ENCODE results near the gene PEX10.
"Not testable (repeated sequence)": the region's sequence is repeated elsewhere in the genome, so short reads cannot be mapped to it uniquely, and the experiment has no call there.

PEX10 gene

DNA sequence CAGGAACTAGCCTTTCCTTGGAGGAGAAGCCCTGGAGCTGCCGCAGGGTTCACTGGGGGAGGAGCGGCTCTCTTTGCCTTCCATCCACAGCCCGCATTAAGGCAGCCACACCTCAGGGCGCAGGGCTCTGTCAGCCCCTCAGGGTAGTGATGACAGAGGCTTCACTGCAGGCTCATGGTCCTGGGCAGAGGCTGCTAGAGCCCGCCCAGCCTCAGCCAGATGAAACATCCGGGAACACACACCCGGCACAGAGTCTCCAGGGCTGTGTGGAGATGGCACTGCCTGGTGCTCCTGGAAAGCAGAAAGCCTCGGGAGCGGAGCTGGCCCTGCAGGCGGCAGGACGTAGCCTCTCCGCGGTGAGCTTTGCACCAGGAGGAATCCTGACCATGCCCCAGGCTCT is 29.4 kb upstream of the PEX10 start:
- H3K36me3 ChIP-seq (ENCODE audit: insufficient read depth, low read length), result no peaks in the 10 kb centered on the region
- no peaks in the 10 kb centered on the region for H3K79me2 ChIP-seq (ENCODE audit: insufficient read depth, low read length)
- TF ChIP-seq, protein P1, sequence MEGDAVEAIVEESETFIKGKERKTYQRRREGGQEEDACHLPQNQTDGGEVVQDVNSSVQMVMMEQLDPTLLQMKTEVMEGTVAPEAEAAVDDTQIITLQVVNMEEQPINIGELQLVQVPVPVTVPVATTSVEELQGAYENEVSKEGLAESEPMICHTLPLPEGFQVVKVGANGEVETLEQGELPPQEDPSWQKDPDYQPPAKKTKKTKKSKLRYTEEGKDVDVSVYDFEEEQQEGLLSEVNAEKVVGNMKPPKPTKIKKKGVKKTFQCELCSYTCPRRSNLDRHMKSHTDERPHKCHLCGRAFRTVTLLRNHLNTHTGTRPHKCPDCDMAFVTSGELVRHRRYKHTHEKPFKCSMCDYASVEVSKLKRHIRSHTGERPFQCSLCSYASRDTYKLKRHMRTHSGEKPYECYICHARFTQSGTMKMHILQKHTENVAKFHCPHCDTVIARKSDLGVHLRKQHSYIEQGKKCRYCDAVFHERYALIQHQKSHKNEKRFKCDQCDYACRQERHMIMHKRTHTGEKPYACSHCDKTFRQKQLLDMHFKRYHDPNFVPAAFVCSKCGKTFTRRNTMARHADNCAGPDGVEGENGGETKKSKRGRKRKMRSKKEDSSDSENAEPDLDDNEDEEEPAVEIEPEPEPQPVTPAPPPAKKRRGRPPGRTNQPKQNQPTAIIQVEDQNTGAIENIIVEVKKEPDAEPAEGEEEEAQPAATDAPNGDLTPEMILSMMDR (conservative IDR thresholded peaks at IDR 0.05; ENCODE audit: low read length), result no peak
- no peak for TF ChIP-seq EZH2phosphoT487 (IDR thresholded peaks at IDR 0.05; ENCODE audit: borderline replicate concordance)
- H3K4me3 ChIP-seq (ENCODE audit: low read length, poor library complexity, severe bottlenecking), result no peak overlapping the region
- H3K9me2 ChIP-seq (replicated peaks; ENCODE audit: low read depth, low read length), result no peaks in the 10 kb centered on the region
- H3K4me2 ChIP-seq (ENCODE audit: low read depth, low read length, poor library complexity, severe bottlenecking), result no peak overlapping the region
- no peaks in the 10 kb centered on the region for H3K27me3 ChIP-seq (ENCODE audit: insufficient read depth, low read length, poor library complexity, severe bottlenecking)
- H3K9ac ChIP-seq (ENCODE audit: low read depth, low read length, poor library complexity, severe bottlenecking), result no peak overlapping the region
- H3F3A ChIP-seq (ENCODE audit: low read depth), result no peaks in the 10 kb centered on the region
- H4K20me1 ChIP-seq (ENCODE audit: insufficient read depth, low read length, poor library complexity, severe bottlenecking), result no peaks in the 10 kb centered on the region
- no peaks in the 10 kb centered on the region for H3K9me3 ChIP-seq (ENCODE audit: insufficient read depth, low read depth, low read length)
- H2AFZ ChIP-seq (ENCODE audit: low read length), result no peak overlapping the region
- no peaks in the 10 kb centered on the region for H3K4me1 ChIP-seq (ENCODE audit: insufficient read depth, low read length, poor library complexity, severe bottlenecking)

DNA sequence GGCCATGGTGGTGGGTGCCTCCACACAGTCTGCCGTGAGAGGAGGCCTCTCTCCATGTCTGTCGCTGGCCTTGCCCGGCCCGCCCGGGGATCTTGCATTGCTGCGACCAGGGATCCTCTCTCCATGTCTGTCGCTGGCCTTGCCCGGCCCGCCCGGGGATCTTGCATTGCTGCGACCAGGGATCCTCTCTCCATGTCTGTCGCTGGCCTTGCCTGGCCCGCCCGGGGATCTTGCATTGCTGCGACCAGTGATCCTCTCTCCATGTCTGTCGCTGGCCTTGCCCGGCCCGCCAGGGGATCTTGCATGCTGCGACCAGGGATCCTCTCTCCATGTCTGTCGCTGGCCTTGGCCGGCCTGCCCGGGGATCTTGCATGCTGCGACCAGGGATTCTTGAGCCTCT is 28.0 kb upstream of the PEX10 start:
- not testable (repeated sequence) for H3K4me2 ChIP-seq (ENCODE audit: low read depth, low read length, poor library complexity, severe bottlenecking); H3K79me2 ChIP-seq (ENCODE audit: insufficient read depth, low read length)

DNA sequence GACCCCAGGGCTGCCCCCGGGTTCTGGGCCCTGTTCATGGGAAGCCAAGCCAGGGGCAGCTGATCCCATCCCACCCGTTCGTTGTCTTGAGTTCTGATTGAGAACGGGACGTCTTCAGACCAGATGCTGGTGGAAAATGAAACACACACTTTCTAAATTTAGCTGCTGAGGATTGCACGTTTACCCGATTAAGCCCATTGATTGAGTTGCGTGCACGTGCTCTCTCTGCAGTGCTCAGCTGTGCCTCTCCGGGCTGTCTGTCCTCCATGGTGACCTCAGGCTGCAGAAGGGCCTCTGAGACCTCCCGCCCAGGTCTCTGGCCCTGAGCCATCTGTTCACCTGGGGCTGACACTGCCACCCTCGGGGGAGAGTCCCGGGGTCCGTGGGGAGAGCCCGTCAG is 27.0 kb upstream of the PEX10 start:
- no peak for TF ChIP-seq EZH2phosphoT487 (IDR thresholded peaks at IDR 0.05; ENCODE audit: borderline replicate concordance)
- TF ChIP-seq, protein P1 (conservative IDR thresholded peaks at IDR 0.05; ENCODE audit: low read length), result no peak
- no peaks in the 10 kb centered on the region for H3K4me1 ChIP-seq (ENCODE audit: insufficient read depth, low read length, poor library complexity, severe bottlenecking)
- H2AFZ ChIP-seq (ENCODE audit: low read length), result no peak overlapping the region
- no peaks in the 10 kb centered on the region for H3K27me3 ChIP-seq (ENCODE audit: insufficient read depth, low read length, poor library complexity, severe bottlenecking)
- H3K9me2 ChIP-seq (replicated peaks; ENCODE audit: low read depth, low read length), result no peaks in the 10 kb centered on the region
- no peaks in the 10 kb centered on the region for H3K79me2 ChIP-seq (ENCODE audit: insufficient read depth, low read length)
- H4K20me1 ChIP-seq (ENCODE audit: insufficient read depth, low read length, poor library complexity, severe bottlenecking), result no peaks in the 10 kb centered on the region
- no peak overlapping the region for H3K4me2 ChIP-seq (ENCODE audit: low read depth, low read length, poor library complexity, severe bottlenecking)
- no peak overlapping the region for H3K9ac ChIP-seq (ENCODE audit: low read depth, low read length, poor library complexity, severe bottlenecking)
- H3K4me3 ChIP-seq (ENCODE audit: low read length, poor library complexity, severe bottlenecking), result no peak overlapping the region
- no peaks in the 10 kb centered on the region for H3K36me3 ChIP-seq (ENCODE audit: insufficient read depth, low read length)
- no peaks in the 10 kb centered on the region for H3K9me3 ChIP-seq (ENCODE audit: insufficient read depth, low read depth, low read length)
- no peaks in the 10 kb centered on the region for H3F3A ChIP-seq (ENCODE audit: low read depth)

More for the DNA sequence above, 28.0 kb upstream of the PEX10 start:
- H3K9ac ChIP-seq (ENCODE audit: low read depth, low read length, poor library complexity, severe bottlenecking); H3K4me1 ChIP-seq (ENCODE audit: insufficient read depth, low read length, poor library complexity, severe bottlenecking); H3K36me3 ChIP-seq (ENCODE audit: insufficient read depth, low read length); H3K4me3 ChIP-seq (ENCODE audit: low read length, poor library complexity, severe bottlenecking); H3K27me3 ChIP-seq (ENCODE audit: insufficient read depth, low read length, poor library complexity, severe bottlenecking); H4K20me1 ChIP-seq (ENCODE audit: insufficient read depth, low read length, poor library complexity, severe bottlenecking); H3K9me3 ChIP-seq (ENCODE audit: insufficient read depth, low read depth, low read length); H2AFZ ChIP-seq (ENCODE audit: low read length); H3K9me2 ChIP-seq (replicated peaks; ENCODE audit: low read depth, low read length); H3F3A ChIP-seq (ENCODE audit: low read depth): not testable (repeated sequence)

DNA sequence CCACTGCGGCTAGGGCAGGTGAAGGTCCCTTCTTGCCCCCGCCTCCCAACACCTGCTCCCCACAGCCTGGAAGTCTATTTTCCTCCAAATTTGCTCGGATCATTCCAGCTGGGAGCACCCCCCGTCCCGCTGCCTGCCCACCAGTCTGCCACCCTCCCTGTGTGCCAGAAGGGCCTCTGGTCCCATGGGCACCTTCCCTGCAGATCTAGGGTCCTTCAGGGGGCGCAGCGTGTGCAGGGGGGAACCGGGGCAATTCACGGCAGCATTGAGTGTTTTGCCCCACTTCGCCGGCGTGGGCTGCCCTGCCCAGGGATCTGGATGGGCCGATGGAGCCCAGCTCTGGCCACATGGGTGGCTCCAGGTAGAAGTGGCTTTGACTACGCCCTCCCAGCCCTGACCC is 26.3 kb upstream of the PEX10 start:
- TF ChIP-seq, protein P1 (conservative IDR thresholded peaks at IDR 0.05; ENCODE audit: low read length), result no peak
- TF ChIP-seq EZH2phosphoT487 (IDR thresholded peaks at IDR 0.05; ENCODE audit: borderline replicate concordance), result no peak
- Histone ChIP-seq H2AFZ (ENCODE audit: low read length) (no peak overlapping the region), H3K4me2 (ENCODE audit: low read depth, low read length, poor library complexity, severe bottlenecking) (no peak overlapping the region), H3K4me1 (ENCODE audit: insufficient read depth, low read length, poor library complexity, severe bottlenecking) (no peaks in the 10 kb centered on the region), H3K36me3 (ENCODE audit: insufficient read depth, low read length) (no peaks in the 10 kb centered on the region), H3K4me3 (ENCODE audit: low read length, poor library complexity, severe bottlenecking) (no peak overlapping the region), H3K27me3 (ENCODE audit: insufficient read depth, low read length, poor library complexity, severe bottlenecking) (no peaks in the 10 kb centered on the region), H3K9me3 (ENCODE audit: insufficient read depth, low read depth, low read length) (no peaks in the 10 kb centered on the region), H4K20me1 (ENCODE audit: insufficient read depth, low read length, poor library complexity, severe bottlenecking) (no peaks in the 10 kb centered on the region), H3K79me2 (ENCODE audit: insufficient read depth, low read length) (no peaks in the 10 kb centered on the region), H3F3A (ENCODE audit: low read depth) (no peaks in the 10 kb centered on the region), H3K9ac (ENCODE audit: low read depth, low read length, poor library complexity, severe bottlenecking) (no peak overlapping the region), H3K9me2 (replicated peaks; ENCODE audit: low read depth, low read length) (no peaks in the 10 kb centered on the region)

Measured in Loucy (cell line).